Ureter (tissue), 1 donor: ENCODE measurements around the gene TCN1. TPM values are rescaled to one million over a fixed set of nuclear protein-coding genes. Genes with fewer than 3 reads are reported as not detected.
"Not testable (repeated sequence)": the region's sequence is repeated elsewhere in the genome, so short reads cannot be mapped to it uniquely, and the experiment has no call there.

Experiments
- DNase-seq: peaks from one replicate; pipeline ENCODE4 v3.0.0-alpha.2; 2020; ENCODE audit warnings: low spot score
- total RNA-seq: library from RNA; stranded (reverse); gene quantifications from one replicate; pipeline ENCODE4 v1.2.4, GENCODE V29; 2023
- donor health status: DM: yes; HTN: yes; CAD: no.

Gene TCN1
- total RNA-seq, 1 donor from 2014 or later = 3.3 TPM

DNA sequence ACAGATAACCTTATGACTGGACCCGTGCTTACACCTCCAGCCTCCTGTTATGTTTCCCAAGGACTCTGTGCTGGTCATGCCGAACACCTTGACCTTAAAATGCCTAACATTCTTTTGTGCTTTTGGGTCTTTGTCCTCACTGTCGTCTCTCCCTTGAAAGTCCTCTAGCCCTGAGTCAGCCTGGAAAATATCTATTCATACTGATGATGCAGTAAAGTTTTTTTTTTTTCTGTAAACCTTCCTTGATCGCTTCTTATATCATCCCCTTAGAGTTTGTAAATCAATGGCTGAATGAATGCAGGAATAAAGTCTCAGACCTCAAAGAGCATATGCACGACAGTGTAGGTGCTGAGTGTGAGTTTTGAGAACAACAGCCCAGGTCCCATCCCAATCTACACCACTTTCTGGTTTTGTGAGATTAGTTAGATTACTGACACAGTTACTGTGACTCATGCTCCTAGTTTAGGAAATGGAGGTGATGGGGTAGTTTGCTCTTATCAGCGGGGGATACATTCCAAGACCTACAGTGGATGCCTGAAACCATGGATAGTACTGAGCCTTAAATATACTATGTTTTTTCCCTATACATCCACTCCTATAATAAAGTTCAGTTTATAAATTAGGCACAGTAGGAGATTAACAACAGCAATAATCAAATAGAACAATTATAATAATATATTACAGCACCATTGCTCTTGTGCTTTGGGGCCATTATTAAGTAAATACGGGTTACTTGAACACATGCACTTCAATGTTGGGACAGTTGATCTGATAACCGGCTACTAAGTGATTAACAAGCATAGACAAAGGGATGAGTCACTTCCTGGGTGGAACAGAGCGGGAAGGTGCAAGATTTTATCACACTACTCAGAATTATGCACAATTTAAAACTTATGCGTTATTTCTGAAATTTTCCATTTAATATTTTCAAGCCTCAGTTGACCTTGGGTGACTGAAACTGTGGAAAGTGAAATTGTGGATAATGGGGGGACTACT lies 8.6 kb downstream of the TCN1 start:
- DNase-seq = no peak

DNA sequence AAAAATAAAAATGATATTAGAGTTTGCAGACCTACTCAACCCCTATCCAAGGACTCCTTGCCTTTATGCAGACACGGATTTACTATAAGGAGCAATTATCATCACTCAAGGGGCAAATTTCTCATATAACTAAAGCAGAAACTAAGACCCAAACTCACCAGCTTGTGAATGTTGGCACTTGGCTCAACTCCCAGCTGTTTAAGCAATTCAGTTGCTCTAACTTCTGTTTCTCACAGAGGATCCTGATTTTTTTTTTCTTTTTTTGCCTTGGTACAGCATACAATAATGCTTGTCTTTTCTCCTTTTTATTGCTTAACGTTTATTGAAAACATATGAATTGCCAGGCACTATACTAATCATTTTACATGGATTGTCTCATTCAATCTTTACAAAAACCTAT lies 11.4 kb downstream of the TCN1 start:
- DNase-seq = no peak

DNA sequence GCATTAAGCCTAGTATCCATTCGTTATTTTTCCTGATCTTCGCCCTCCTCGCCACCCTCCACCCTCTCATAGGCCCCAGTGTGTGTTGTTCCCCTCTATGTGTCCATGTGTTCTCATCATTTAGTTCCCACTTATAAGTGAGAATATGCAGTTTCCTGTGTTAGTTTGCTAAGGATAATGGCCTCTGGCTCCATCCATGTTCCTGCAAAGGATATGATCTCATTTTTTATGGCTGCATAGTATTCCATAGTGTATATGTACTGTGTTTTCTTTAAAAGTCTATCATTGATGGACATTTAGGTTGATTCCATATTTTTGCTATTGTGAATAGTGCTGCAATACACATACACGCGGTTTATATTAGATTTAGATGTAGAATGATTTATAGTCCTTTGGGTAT lies 14.9 kb downstream of the TCN1 start:
- not testable (repeated sequence) for DNase-seq

DNA sequence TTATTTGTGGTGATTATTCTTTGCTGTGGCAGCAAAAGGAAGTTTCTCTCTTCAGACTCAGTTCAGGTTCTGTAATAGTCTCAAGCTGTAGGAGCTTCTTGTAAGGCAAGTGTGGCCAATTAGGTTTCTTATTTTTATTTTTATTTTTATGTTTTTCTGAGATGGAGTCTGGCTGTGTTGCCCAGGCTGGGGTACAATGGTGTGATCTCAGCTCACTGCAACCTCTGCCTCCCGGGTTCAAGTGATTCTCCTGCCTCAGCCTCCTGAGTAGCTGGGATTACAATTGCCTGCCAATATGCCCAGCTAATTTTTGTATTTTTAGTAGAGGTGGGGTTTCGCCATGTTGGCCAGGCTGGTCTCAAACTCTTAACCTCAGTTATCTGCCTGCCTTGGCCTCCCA lies 16.7 kb downstream of the TCN1 start:
- DNase-seq = not testable (repeated sequence)

DNA sequence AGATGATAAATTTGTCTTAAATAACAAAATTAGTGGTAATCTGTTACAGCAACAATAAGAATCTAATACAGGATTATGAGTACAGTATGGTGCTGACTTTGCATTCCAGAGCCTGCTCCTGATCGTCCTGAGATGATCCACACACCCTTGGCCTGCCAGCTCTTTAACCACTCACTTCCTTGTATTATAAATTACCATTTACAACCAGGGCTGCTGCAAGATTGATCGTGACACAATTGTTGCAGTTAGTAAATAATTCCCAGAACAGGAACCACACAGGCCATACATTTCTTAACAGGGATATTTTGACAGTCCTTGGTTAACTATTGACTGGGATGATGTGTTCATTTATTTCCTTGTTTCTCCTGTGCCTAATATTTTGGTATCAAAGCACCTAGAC lies 17.2 kb downstream of the TCN1 start:
- no peak for DNase-seq

DNA sequence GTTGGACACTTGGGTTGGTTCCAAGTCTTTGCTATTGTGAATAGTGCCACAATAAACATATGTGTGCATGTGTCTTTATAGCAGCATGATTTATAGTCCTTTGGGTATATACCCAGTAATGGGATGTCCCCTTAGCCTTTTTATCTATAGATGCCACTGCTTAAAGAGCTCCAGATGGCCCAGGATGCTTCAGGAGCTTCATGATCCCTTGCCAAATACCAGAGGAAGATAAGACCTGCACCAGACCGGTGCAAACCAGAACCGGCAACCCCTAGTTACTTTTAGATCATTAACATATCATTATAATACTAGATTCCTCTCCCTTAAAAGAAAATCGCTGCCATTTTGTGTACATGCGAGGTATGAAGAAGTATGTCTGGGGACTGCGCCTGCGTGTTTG lies 17.8 kb downstream of the TCN1 start:
- not testable (repeated sequence) for DNase-seq

DNA sequence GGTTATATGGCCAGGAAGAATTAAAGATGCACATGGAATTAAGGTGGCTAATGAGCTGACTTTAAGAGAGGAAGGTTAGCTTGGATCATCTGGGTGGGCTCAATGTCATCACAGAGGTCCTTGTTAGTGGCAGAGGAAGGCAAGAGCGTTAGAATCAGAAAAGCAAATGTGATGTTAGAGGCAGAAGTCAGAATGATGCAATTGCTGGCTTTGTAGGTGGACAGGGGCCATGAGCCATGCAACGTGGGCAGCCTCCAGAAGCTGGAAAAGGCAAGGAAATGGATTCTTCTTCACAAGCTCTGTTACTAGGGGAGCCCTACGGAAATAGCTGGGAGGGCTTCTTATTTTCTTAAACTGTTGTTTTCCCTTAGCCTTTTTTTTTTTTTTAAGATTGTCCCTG lies 18.7 kb downstream of the TCN1 start:
- DNase-seq = no peak

DNA sequence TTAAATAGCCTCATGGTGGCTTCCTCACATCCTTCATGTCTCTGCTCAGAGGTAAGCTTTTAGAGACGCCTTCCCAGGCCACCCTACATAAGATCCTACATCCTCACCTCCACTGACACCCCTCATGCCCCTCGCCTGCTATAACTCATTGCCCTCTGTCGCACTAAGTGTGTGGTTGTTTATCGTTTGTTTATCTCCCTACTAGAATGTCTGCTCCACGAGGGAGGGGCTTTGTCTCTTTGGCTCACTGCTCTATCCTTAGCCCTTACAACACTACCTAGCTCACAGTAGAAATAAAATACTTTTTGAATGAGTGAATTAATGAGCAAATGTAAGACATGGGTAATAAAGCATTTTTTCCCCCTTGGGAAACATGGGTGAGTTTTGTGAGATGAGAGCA lies 19.7 kb downstream of the TCN1 start:
- DNase-seq = no peak

DNA sequence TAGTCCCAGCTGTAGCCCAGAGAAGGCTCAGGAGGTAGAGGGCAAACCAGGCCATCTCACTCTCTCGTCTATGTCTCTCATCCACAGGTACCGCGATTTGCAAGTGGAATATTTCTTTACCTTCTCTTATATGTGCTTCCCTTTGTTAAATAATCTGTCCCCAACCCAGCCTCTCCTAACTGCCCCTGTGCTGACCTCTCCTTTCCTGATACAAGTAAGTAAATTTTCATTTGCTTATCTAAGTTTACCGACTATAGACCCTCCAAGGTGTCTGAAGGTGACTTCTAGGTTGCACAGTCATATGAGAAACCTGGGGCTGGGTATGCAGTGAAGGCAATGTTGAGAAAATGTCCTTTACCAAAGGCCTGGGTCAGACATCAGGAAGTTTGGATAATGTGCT lies 20.9 kb downstream of the TCN1 start, which contains the start of gene CBLIF:
CBLIF (minus strand) TSS at position 101 of the 400 bp plus-strand sequence; CDS start at position 55, 46 bp downstream.
- DNase-seq = no peak

DNA sequence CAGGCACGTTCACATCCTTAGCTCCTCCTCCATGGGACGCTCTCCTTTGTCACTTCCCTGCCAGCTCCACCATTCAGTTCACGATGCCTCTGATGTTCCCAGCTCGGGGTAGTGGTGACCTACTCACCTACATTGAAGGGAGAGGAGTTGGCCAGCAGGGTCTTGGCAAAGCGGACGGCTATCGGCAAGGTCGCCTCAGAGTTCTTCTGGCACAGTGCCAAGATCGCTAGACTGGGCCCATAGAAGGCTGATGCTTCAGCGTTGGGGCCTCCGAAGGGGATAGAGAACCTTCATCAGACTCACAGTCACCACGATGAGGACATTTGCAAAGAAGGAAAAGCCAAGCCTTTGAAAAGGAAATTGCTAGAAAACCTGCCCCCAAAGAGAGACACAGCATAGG lies 24.0 kb downstream of the TCN1 start:
- no peak for DNase-seq

DNA sequence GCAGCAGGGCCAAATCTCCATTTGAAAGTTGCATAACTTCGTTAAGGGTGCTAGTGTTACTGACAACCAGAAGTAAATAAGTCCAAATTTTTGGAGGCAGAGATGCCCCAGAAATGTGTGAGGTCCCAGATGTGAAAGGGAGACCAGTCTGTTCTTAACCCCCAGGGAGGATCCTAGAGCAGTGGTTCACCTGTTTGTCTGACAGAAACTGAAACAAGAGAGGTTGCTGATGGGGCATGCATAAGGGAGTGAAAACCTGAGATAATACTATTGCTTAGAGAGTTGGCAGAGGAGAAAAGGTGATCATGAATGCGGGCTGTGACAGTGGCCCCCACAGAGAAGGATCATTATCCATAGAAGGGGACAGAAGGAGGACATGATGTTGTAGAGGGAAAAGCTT lies 24.8 kb downstream of the TCN1 start:
- no peak for DNase-seq

DNA sequence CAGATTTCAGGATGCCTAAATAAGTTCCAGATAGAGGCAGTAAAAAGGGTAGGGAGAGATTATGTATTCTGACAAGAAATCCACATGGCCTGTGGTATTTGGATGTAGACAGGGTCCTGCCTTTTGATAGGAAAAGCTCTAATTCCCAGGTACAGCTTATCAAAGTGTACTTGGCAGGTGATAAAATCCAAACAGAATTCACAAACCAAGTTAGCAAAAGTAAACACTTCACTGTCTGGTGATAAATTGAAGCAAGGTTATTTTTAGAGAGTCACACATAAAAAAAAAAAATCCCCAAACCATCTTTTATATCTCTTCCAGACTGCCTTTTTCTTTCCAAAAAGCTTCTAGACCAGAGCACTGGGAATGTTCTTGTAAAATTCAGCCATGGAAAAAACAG lies 26.7 kb downstream of the TCN1 start:
- no peak for DNase-seq

DNA sequence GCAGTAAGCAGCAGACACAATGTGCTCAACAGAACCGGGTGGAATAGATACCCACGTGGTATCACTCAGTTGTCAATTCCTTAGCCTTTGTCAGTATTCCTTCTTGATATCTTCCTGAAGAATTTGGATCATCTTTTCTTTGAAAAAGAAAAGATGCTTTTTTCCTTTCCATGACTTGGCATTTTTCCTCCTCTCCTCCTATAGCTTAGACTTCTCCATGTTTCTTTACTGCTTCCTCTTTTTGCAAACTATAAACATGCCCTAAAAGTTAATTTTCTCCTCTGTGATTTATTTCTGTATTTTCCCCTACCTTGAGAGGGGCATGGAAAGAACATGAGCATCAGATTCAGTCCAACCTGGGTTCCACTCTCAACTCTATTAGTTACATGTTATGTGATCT lies 32.7 kb downstream of the TCN1 start:
- DNase-seq = no peak

DNA sequence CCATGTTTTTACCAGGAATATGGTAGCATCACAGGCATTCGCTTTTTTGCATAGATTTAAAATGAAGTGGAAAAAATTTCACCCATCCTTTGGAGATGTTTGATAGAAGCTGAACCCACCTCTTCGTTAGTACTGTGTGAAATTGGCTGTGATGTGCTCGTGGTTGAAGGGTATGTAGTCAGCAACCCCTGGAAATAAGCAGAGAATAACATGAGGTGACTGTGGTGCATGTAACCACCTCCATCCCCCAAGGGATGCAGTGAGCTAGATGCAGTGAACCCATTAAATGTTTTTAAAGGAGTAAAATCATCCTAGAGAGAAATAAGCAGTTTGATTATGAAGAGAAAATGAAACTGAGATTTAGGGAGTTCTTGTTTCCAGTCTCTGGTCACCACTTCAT lies 36.9 kb downstream of the TCN1 start:
- DNase-seq = no peak

DNA sequence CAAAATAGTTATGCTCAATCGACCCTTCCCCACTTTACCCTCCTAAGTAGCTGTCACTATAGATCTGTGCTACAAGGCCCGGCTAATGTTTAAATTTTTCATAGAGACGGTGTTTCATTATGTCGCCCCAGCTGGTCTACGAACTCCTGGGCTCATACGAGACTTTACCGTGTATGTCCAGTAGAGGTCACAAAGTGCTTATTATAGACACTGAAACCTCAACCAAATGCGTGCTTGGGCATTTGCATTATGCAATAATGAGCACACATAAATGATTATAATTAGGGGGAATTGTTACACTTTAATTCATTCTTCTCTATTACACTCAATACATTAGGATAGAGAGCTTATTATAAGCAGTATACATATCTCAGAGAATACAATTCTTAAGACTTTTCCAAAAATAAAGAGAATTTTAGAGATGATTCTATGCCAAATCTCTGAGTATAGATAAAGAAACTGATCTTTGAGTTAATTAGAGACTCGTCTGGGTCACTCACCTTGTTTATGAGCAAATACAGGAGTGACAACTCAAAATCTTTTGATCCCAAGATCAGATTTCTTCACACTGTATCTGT lies 43.2 kb downstream of the TCN1 start:
- peak; percentile 50 for DNase-seq

DNA sequence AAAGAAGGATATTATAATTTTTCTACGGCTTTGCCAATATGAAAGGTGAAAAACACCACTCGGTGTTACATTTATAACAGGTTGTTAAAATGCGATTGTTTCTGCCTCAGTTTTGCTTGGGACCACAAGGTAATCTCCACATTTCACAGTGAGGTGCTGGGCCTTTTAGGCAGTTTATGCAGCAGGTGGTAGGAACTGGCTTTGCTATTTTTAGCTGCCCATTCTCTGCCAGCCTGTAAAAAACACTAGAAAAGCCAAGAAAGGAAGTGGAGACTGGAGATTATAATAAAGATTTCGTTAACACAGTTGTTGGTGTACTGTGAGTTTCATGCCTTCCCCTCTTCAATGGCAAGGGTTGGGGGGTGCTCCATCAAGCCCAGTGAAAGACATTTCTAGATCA lies 47.7 kb downstream of the TCN1 start:
- DNase-seq = no peak

DNA sequence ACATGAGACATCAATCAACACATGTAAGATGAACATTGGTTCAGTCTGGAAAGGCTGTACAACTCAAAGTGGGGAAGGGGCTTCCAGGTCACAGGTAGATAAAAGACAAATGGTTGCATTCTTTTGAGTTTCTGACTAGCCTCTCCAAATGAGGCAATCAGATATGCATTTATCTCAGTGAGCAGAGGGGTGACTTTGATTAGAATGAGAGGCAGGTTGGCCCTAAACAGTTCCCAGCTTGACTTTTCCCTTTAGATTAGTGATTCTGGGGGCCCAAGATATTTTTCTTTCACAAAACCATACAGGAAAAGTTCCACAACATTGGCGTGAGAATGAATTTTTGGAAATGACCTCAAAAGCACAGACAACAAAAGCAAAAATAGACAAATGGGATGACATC lies 49.9 kb downstream of the TCN1 start:
- not testable (repeated sequence) for DNase-seq

DNA sequence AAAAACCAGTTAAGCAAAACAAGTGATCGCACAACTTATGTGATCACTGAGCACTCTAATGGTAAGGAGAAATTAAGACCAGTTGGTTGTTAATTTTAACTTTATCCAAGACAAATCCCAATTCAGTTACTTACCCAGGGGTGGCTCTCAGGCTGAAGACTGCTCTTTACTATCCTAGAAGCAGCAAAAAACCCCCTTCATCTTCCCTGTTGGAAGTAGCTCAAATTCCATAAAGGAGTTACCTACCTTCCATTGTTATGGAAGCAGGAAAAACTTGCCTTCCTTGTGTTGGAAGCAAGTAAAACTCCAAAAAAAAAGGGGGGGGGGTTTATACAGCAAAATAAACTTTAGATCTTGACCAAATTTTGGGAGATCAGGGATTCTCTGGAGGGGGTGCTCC lies 50.5 kb downstream of the TCN1 start:
- DNase-seq = no peak

DNA sequence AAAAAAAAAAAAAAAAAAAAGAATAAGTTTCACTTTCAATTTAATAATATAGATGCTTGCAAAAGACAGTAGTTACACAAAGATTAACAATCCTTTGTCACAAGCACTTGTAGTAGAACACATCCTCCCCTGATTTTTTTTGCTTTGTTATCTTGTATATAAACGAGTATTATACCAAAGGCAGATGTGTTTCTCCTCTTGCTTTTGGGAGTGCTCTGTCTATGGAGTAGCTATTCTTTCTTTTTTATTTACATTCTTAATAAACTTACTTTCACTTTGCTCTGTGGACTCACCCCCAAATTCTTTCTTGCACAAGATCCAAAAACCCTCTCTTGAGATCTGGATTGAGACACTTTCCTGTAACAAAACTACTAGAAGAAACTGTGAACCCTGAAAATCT lies 52.3 kb downstream of the TCN1 start:
- no peak for DNase-seq

DNA sequence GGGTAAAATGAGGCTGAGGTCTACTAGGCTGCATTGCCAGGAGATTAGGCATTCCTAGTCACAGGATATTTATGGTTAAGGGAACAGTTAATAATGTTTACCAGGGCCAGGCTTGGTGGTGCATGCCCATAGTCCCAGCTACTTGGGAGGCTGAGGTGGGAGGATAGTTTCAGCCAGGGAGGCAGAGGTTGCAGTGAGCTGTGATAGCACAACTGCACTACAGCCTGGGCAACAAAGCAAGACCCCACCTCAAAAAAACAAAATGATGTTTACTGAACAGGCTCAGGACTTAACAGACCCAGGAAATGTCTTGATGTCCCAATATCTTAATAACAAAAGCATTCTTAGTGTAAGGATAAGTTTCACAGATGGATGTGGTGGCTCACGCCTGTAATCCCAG lies 52.9 kb downstream of the TCN1 start:
- no peak for DNase-seq

DNA sequence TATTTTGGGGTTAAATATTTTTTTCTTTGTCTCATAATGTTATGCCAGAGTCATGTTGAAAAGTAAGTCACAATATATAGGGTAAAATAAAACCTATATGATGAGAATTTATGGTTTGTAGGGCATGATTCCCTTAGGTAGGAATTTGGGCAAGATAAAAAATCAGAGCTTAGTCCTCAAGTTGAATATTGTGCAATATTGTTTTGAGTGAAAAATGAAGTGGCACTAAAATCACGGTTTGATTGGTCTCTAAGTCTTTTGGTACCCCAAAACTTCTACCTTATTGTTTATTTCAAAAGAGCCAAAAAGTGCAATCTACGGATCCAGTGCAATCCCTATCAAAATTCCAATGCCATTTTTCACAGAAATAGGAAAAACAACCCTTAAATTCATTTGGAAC lies 54.1 kb downstream of the TCN1 start:
- no peak for DNase-seq

DNA sequence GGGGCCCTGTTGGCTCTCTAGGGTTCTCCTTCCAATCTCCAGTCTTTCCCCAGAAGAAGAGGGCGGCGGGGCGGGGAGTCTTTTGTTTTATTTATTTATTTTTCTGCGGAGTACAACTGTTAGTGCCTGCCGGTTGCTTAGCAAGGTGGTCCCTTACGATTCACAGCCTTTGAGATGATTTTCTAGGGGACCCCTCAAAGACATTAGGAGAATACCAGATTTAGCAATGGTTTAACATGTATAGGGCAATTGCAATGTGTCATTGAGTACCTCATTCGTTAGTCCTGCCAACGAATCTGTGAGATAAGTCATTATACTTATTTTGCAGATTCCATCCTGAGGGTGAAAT lies 55.4 kb downstream of the TCN1 start:
- no peak for DNase-seq

DNA sequence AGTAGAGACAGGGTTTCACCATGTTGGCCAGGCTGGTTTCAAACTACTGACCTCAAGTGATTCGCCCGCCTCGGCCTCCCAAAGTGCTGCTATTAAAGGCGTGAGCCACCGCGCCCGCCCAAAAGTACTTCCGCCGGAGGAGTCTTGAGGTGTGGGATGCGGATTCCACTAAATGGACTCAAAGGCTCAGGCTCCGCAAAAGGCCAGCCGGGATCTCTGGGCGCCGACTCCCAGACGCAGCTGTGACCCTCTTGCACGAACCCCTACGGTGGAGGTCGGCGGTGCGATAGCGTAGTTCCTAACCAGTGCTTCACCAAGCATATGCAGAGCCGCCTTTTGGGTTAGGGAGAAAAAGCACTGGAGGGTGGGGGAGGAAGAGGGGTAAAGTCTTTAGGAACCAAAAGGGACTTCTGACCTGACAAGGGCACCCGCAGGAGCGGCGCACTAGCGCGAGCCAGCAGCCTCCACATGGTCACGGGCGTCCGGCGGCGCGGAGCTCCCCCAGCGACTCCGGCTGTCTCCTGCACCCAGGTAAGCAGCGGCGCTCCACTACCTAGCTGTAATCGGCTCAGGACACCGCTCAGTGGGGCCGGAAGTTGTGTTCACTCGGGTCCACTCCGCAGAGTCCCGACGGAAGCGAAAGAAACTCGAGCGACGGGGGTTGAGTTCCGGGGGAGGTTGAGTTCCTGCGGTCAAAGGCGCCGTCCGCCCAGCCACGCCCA lies 55.9 kb downstream of the TCN1 start, which contains the start of gene MRPL16:
MRPL16 (minus strand) TSS at position 590 of the 722 bp plus-strand sequence; CDS start at position 470, 120 bp downstream.
- peak; percentile 93 for DNase-seq
